ENCODE data around the gene SFXN5.

GRCh38 chr2:72994991-72995380 lies 76.5 kb downstream of the SFXN5 start:
- TF ChIP-seq CTCF (IDR thresholded peaks at IDR 0.05) = no peak
- TF ChIP-seq REST (IDR thresholded peaks at IDR 0.05; ENCODE audit: insufficient read depth in 1 of 2, low read depth in 2 of 2, low read length in 1 of 2) = no peak
- no peak for TF ChIP-seq TCF7L2 (IDR thresholded peaks at IDR 0.05; ENCODE audit: low read depth, low read length)

All from Panc1 (cell line).